PC-3 (cell line): ENCODE data around the gene CCIN.

ENCODE experiments used
- CTCF ChIP-seq: fragments of 300-600 bp; sonication (generic); conservative IDR thresholded peaks from 2 replicates; pipeline ENCODE4 v1.5.1; 2017; ENCODE audit warnings: antibody characterized with exemption, low read depth, mild to moderate bottlenecking, low read length
- EZH2 ChIP-seq: fragments of 300-600 bp; sonication (generic); IDR thresholded peaks from one replicate; pipeline ENCODE4 v1.6.1; 2017; ENCODE audit warnings: antibody characterized with exemption, mild to moderate bottlenecking, low read length; ENCODE audit not compliant: unreplicated experiment

GRCh38 chr9:36156116-36156515 is 13.1 kb upstream of the CCIN start:
- TF ChIP-seq EZH2 = no peak
- no peak for TF ChIP-seq CTCF
